Hepatocyte (in vitro differentiated cells): ENCODE results near the gene CST7. TPM values are rescaled to one million over a fixed set of nuclear protein-coding genes. Genes with fewer than 3 reads are reported as not detected.

Experiments
- DNase-seq: peaks from one replicate; pipeline ENCODE4 v3.0.0-alpha.2; 2016; ENCODE audit warnings: low spot score
- H2AFZ ChIP-seq: fragments of 200-600 bp; sonication (generic); 2 replicates; pipeline ENCODE4 v1.6.0; 2016; ENCODE audit warnings: antibody characterized with exemption, mild to moderate bottlenecking
- H3K27ac ChIP-seq: fragments of 200-600 bp; sonication (generic); 2 replicates; pipeline ENCODE4 v1.5.1; 2016; ENCODE audit warnings: mild to moderate bottlenecking
- H3K27me3 ChIP-seq: fragments of 200-600 bp; sonication (generic); 2 replicates; pipeline ENCODE4 v1.6.1; 2016
- H3K36me3 ChIP-seq: fragments of 200-600 bp; sonication (generic); replicated peaks from 2 replicates; pipeline ENCODE4 v1.5.1; 2016; ENCODE audit warnings: low read depth; ENCODE audit not compliant: insufficient read depth
- H3K4me1 ChIP-seq: fragments of 200-600 bp; sonication (generic); 2 replicates; pipeline ENCODE4 v1.5.1; 2016; ENCODE audit warnings: mild to moderate bottlenecking, moderate library complexity; ENCODE audit not compliant: insufficient read depth
- H3K4me2 ChIP-seq: fragments of 200-600 bp; sonication (generic); 2 replicates; pipeline ENCODE4 v1.6.0; 2016
- H3K4me3 ChIP-seq: fragments of 200-600 bp; sonication (generic); 2 replicates; pipeline ENCODE4 v1.5.1; 2016; ENCODE audit warnings: mild to moderate bottlenecking
- H3K79me2 ChIP-seq: fragments of 200-600 bp; sonication (generic); 2 replicates; pipeline ENCODE4 v1.6.0; 2017; ENCODE audit warnings: mild to moderate bottlenecking
- H3K9me2 ChIP-seq: fragments of 200-600 bp; sonication (generic); replicated peaks from 2 replicates; pipeline ENCODE4 v1.6.0; 2017; ENCODE audit warnings: mild to moderate bottlenecking; ENCODE audit not compliant: insufficient read depth
- H3K9me3 ChIP-seq: fragments of 200-600 bp; sonication (generic); 2 replicates; pipeline ENCODE4 v1.5.1; 2016; ENCODE audit warnings: low read depth, mild to moderate bottlenecking
- H4K20me1 ChIP-seq: fragments of 200-600 bp; sonication (generic); 2 replicates; pipeline ENCODE4 v1.6.0; 2016; ENCODE audit warnings: mild to moderate bottlenecking; ENCODE audit not compliant: insufficient read depth, poor library complexity, severe bottlenecking
- EZH2 ChIP-seq: fragments of 200-600 bp; sonication (generic); IDR thresholded peaks from 2 replicates; pipeline ENCODE4 v1.6.1; 2016; ENCODE audit warnings: antibody characterized with exemption, mild to moderate bottlenecking, borderline replicate concordance
- EZH2phosphoT487 ChIP-seq: fragments of 200-600 bp; sonication (generic); IDR thresholded peaks from one replicate; pipeline ENCODE4 v1.6.1; 2018; ENCODE audit warnings: antibody characterized with exemption, mild to moderate bottlenecking, low read depth, moderate library complexity; ENCODE audit not compliant: unreplicated experiment, severe bottlenecking
- WGBS: methylation state at CpG from one replicate; pipeline ENCODE4 v1.1.6; 2016; ENCODE audit warnings: low lambda C conversion rate; ENCODE audit errors: missing lambda C conversion rate; 5-methylcytosine and 5-hydroxymethylcytosine counted together
- polyA plus RNA-seq: library from polyadenylated mRNA; unstranded; fragments of >200 nt; fragmentation: Nextera tagmentation; extraction: Ambion mirVana; gene quantifications from 2 replicates; pipeline ENCODE4 v1.2.1, GENCODE V29; 2016
- total RNA-seq: library from RNA; depleted of rRNA; stranded (reverse); fragments of >200 nt; gene quantifications from 2 replicates; pipeline ENCODE4 v1.2.3, GENCODE V29; 2014
- TF ChIP-seq, protein P1 (sequence below): fragments of 200-600 bp; sonication (generic); IDR thresholded peaks from 2 replicates; pipeline ENCODE4 v1.5.1; 2016; ENCODE audit warnings: antibody characterized with exemption, mild to moderate bottlenecking; ENCODE audit not compliant: poor library complexity

Gene CST7
- total and polyA plus RNA-seq, 2 experiments from 2014 or later: not detected

DNA sequence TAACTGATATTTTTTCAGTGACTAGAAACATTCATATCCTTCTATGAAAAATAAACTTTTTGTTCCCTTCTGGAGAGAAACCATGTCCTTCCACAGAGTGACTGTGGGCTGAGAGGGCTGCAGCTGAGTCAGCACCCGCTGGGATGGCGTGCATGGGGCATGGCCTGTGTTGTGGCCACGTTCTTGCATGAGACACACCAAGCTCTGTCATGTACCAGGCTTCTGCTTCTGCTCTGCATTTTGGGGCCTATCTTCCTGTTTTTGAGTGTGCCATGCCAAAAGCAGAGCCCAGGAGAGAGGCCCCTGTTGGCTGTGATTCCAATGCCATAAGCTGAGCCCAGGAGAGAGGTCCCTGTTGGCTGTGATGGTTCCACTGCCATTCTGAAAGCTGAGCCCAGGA, 32.7 kb downstream of the CST7 start:
- Histone ChIP-seq H3K4me3 (no peak overlapping the region), H3K9me2 (no peaks in the 10 kb centered on the region), H3K27me3 (no peaks in the 10 kb centered on the region), H2AFZ (no peak overlapping the region), H4K20me1 (no peaks in the 10 kb centered on the region), H3K9me3 (no peaks in the 10 kb centered on the region), H3K4me2 (no peak overlapping the region), H3K27ac (no peak overlapping the region), H3K79me2 (peaks cover 20% of the 10 kb centered on the region), H3K4me1 (peaks cover 4% of the 10 kb centered on the region), H3K36me3 (no peaks in the 10 kb centered on the region)
- TF ChIP-seq, protein P1, sequence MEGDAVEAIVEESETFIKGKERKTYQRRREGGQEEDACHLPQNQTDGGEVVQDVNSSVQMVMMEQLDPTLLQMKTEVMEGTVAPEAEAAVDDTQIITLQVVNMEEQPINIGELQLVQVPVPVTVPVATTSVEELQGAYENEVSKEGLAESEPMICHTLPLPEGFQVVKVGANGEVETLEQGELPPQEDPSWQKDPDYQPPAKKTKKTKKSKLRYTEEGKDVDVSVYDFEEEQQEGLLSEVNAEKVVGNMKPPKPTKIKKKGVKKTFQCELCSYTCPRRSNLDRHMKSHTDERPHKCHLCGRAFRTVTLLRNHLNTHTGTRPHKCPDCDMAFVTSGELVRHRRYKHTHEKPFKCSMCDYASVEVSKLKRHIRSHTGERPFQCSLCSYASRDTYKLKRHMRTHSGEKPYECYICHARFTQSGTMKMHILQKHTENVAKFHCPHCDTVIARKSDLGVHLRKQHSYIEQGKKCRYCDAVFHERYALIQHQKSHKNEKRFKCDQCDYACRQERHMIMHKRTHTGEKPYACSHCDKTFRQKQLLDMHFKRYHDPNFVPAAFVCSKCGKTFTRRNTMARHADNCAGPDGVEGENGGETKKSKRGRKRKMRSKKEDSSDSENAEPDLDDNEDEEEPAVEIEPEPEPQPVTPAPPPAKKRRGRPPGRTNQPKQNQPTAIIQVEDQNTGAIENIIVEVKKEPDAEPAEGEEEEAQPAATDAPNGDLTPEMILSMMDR: no peak
- TF ChIP-seq EZH2phosphoT487 (no peak), EZH2 (no peak)
- WGBS: 95% methylated on average over 3 of the region's 3 CpGs
- no peak for DNase-seq

DNA sequence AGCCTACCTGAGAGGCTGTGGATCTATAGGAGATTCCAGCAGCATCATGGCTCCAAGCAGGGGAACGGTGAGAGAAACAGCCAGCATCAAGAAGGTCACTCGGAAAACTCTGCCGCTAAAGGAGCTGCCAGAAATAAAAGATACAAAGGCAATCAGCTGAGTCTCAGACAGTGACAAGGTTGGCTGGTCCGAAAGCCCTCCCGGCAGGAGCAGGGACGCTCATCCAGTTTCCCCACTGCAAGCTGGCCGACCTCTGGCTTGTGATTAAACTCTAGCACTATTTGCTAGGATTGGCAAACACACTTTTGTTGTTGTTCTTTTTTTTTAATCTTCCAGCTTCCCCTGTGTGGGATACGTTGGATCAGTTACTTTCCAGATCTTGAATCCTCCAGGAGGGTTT, 34.8 kb downstream of the CST7 start:
- Histone ChIP-seq H3K9me2 (no peaks in the 10 kb centered on the region), H3K4me2 (no peak overlapping the region), H3K4me1 (peaks cover 4% of the 10 kb centered on the region), H3K4me3 (no peak overlapping the region), H2AFZ (no peak overlapping the region), H3K9me3 (no peaks in the 10 kb centered on the region), H3K27me3 (no peaks in the 10 kb centered on the region), H3K36me3 (no peaks in the 10 kb centered on the region), H4K20me1 (no peaks in the 10 kb centered on the region), H3K79me2 (peaks cover 37% of the 10 kb centered on the region), H3K27ac (no peak overlapping the region)
- TF ChIP-seq EZH2 (no peak), EZH2phosphoT487 (no peak)
- TF ChIP-seq, protein P1: no peak
- DNase-seq: no peak
- 79% methylated on average over 8 of the region's 8 CpGs for WGBS

DNA sequence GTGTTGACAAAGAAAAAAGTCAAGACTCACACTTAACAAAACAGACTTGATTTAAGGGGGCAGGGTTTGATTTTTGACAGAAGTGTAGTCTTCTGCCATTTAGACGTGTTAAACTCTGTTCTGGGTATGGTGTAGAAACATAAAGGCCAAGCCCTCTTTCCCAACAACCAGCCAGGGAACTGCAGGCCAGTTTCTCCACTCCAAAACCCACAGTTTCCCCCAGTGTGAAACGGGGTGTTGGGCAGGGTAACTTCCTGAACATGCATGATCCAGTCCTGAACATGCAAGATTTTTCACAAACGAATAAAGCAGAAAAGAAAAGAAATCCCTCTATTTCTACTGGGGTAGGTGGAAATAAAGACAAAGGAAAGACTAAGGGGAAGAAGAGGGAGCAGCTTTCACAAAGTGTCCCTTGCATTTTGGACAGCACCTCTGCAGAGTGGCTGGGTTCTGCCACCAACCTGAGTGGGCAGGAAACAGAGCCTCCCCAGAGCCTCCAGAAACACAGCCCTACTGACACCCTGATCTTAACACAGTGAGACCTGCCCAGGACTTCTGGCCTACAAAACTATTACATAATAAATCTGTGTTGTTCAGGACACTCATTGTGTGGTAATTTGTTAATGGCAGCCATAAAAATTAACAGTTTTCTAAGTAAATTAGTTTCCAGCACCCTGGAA, 36.0 kb downstream of the CST7 start:
- 90% methylated on average over 3 of the region's 3 CpGs for WGBS
- Histone ChIP-seq H3K9me3 (no peaks in the 10 kb centered on the region), H3K4me1 (peaks cover 4% of the 10 kb centered on the region), H3K79me2 (peaks cover 49% of the 10 kb centered on the region), H3K27ac (no peak overlapping the region), H3K4me3 (no peak overlapping the region), H3K27me3 (no peaks in the 10 kb centered on the region), H4K20me1 (peaks cover under 1% of the 10 kb centered on the region), H3K4me2 (no peak overlapping the region), H3K36me3 (no peaks in the 10 kb centered on the region), H2AFZ (no peak overlapping the region), H3K9me2 (no peaks in the 10 kb centered on the region)
- no peak for DNase-seq
- TF ChIP-seq EZH2phosphoT487 (no peak), EZH2 (no peak)
- TF ChIP-seq, protein P1: no peak
